Frontal cortex (tissue), 4 donors: ENCODE results near the gene KLHL10. TPM values are rescaled to one million over a fixed set of nuclear protein-coding genes. Genes with fewer than 3 reads are reported as not detected.
"Not testable (repeated sequence)": the region's sequence is repeated elsewhere in the genome, so short reads cannot be mapped to it uniquely, and the experiment has no call there.

ENCODE experiments used
- DNase-seq, 2 donors: peaks; one replicate each; pipeline ENCODE4 v3.0.0; 2012; ENCODE audit warnings: low spot score in 2 of 2
- FAIRE-seq: peaks from 2 replicates; lab custom pipeline; 2012; peaks lifted over from hg19 to GRCh38; lab: Jason Lieb, UNC
- total RNA-seq: library from RNA; depleted of rRNA; stranded (reverse); fragments of >200 nt; gene quantifications from one replicate; pipeline ENCODE4 v1.2.3, GENCODE V29; 2014
- donor health status: control.
- donor health status: control.
- donor health status: control.

KLHL10 gene
- total RNA-seq, 1 donor from 2014 or later, result under 0.01 TPM

- FAIRE-seq, DNase-seq: not testable (repeated sequence)
Measured at GRCh38 chr17:41840781-41841180, 3.2 kb downstream of the KLHL10 start.

GRCh38 chr17:41844971-41845370 lies 7.3 kb downstream of the KLHL10 start:
- FAIRE-seq (no peak), DNase-seq (no peak)

GRCh38 chr17:41848788-41849187 lies 11.2 kb downstream of the KLHL10 start:
- FAIRE-seq (no peak), DNase-seq (no peak)

GRCh38 chr17:41849251-41849990 lies 11.8 kb downstream of the KLHL10 start:
- no peak for DNase-seq
- FAIRE-seq, result no peak

GRCh38 chr17:41851382-41851781 lies 13.8 kb downstream of the KLHL10 start:
- FAIRE-seq, DNase-seq: not testable (repeated sequence)

- DNase-seq (no peak), FAIRE-seq (no peak)
Measured at GRCh38 chr17:41860254-41860931, 22.8 kb downstream of the KLHL10 start.

GRCh38 chr17:41863074-41863848 lies 25.6 kb downstream of the KLHL10 start:
- FAIRE-seq, result no peak
- DNase-seq, result no peak

- DNase-seq, result no peak
- FAIRE-seq, result no peak
Measured at GRCh38 chr17:41864498-41864835, 26.8 kb downstream of the KLHL10 start.

GRCh38 chr17:41864836-41865595 lies 27.4 kb downstream of the KLHL10 start, which contains the start of gene KLHL11:
Gene KLHL11, minus strand, starts transcription at chr17:41865423. Its CDS starts 53 bp downstream, at chr17:41865370.
- DNase-seq, result peak; percentile 89 to 91
- no peak for FAIRE-seq

- FAIRE-seq, result no peak
- no peak for DNase-seq
Measured at GRCh38 chr17:41865596-41865893, 27.9 kb downstream of the KLHL10 start.

- DNase-seq (no peak), FAIRE-seq (no peak)
Measured at GRCh38 chr17:41868568-41868967, 30.9 kb downstream of the KLHL10 start.

GRCh38 chr17:41869426-41869825 lies 31.8 kb downstream of the KLHL10 start:
- no peak for FAIRE-seq
- no peak for DNase-seq

GRCh38 chr17:41870097-41870496 lies 32.5 kb downstream of the KLHL10 start:
- FAIRE-seq, result no peak
- no peak for DNase-seq

GRCh38 chr17:41870627-41871026 lies 33.0 kb downstream of the KLHL10 start:
- DNase-seq, result no peak

GRCh38 chr17:41871789-41872188 lies 34.2 kb downstream of the KLHL10 start:
- FAIRE-seq, result no peak
- DNase-seq, result no peak

More at GRCh38 chr17:41870627-41871026, 33.0 kb downstream of the KLHL10 start:
- FAIRE-seq, result no peak

GRCh38 chr17:41873559-41874292 lies 36.1 kb downstream of the KLHL10 start:
- FAIRE-seq (no peak), DNase-seq (no peak)

- FAIRE-seq, DNase-seq: not testable (repeated sequence)
Measured at GRCh38 chr17:41874293-41874670, 36.7 kb downstream of the KLHL10 start.

GRCh38 chr17:41880130-41880529 lies 42.5 kb downstream of the KLHL10 start:
- DNase-seq (no peak), FAIRE-seq (no peak)

GRCh38 chr17:41882756-41883155 lies 45.1 kb downstream of the KLHL10 start:
- DNase-seq (no peak), FAIRE-seq (no peak)
